ENCODE results near the gene ZFR. TPM values are rescaled to one million over a fixed set of nuclear protein-coding genes. Genes with fewer than 3 reads are reported as not detected.

ZFR gene
- polyA plus RNA-seq, 1 donor (not counting 4 experiments of a cell fraction or from before 2014, with no cell fraction given): 58.7 TPM

- Histone ChIP-seq H3K9me3 (ENCODE audit: control insufficient read depth, low read depth, low read length) (no peaks in the 10 kb centered on the region), H3K4me1 (ENCODE audit: control insufficient read depth, extremely low read depth, insufficient read depth, low read length) (no peaks in the 10 kb centered on the region), H4K20me1 (ENCODE audit: control insufficient read depth, extremely low read depth, insufficient read depth, low read length) (no peaks in the 10 kb centered on the region), H2AFZ (ENCODE audit: control insufficient read depth, low read length) (no peak overlapping the region), H3K9me1 (ENCODE audit: control insufficient read depth, extremely low read depth, insufficient read depth, low read length) (no peaks in the 10 kb centered on the region), H3K27me3 (ENCODE audit: control insufficient read depth, extremely low read depth, insufficient read depth, low read length) (no peaks in the 10 kb centered on the region), H3K9ac (ENCODE audit: control insufficient read depth, extremely low read depth, insufficient read depth, low read length) (no peak overlapping the region), H3K27ac (ENCODE audit: control insufficient read depth, insufficient read depth, low read length) (no peak overlapping the region), H3K4me3 (ENCODE audit: control insufficient read depth in 2 of 3, extremely low read depth in 1 of 3, insufficient read depth in 2 of 3, low read depth in 1 of 3, low read length in 3 of 3) (no peak overlapping the region), H3K36me3 (ENCODE audit: control insufficient read depth in 2 of 2, extremely low read depth in 1 of 2, insufficient read depth in 2 of 2, low read length in 2 of 2) (no peaks in the 10 kb centered on the region), H3K79me2 (ENCODE audit: control insufficient read depth, insufficient read depth, low read length) (no peaks in the 10 kb centered on the region), H3K4me2 (ENCODE audit: control insufficient read depth, extremely low read depth, insufficient read depth, low read depth, low read length) (no peak overlapping the region)
- dilution Hi-C loops (cut with MboI; ENCODE audit: extremely low pct_ligation_motif_present, low sequenced_read_pairs): no loop called here
- DNase-seq (ENCODE audit: low read depth, low spot score) (no peak), FAIRE-seq (no peak)
- TF ChIP-seq CTCF (optimal IDR thresholded peaks at IDR 0.05 in 1 of 3, IDR thresholded peaks at IDR 0.05 in 1 of 3, conservative IDR thresholded peaks at IDR 0.05 in 1 of 3; ENCODE audit: extremely low read depth in 1 of 3, insufficient read depth in 2 of 3, low read length in 3 of 3) (no peak), EZH2 (IDR thresholded peaks at IDR 0.05; ENCODE audit: low read length) (no peak)
Measured at GRCh38 chr5:32473072-32473471, 28.5 kb upstream of the ZFR start.

- Histone ChIP-seq H3K27ac (ENCODE audit: control insufficient read depth, insufficient read depth, low read length) (no peak overlapping the region), H3K4me3 (ENCODE audit: control insufficient read depth in 2 of 3, extremely low read depth in 1 of 3, insufficient read depth in 2 of 3, low read depth in 1 of 3, low read length in 3 of 3) (no peak overlapping the region), H4K20me1 (ENCODE audit: control insufficient read depth, extremely low read depth, insufficient read depth, low read length) (no peaks in the 10 kb centered on the region), H3K4me1 (ENCODE audit: control insufficient read depth, extremely low read depth, insufficient read depth, low read length) (no peaks in the 10 kb centered on the region), H3K9me1 (ENCODE audit: control insufficient read depth, extremely low read depth, insufficient read depth, low read length) (no peaks in the 10 kb centered on the region), H3K9me3 (ENCODE audit: control insufficient read depth, low read depth, low read length) (no peaks in the 10 kb centered on the region), H2AFZ (ENCODE audit: control insufficient read depth, low read length) (no peak overlapping the region), H3K79me2 (ENCODE audit: control insufficient read depth, insufficient read depth, low read length) (no peaks in the 10 kb centered on the region), H3K4me2 (ENCODE audit: control insufficient read depth, extremely low read depth, insufficient read depth, low read depth, low read length) (no peak overlapping the region), H3K9ac (ENCODE audit: control insufficient read depth, extremely low read depth, insufficient read depth, low read length) (no peak overlapping the region), H3K36me3 (ENCODE audit: control insufficient read depth in 2 of 2, extremely low read depth in 1 of 2, insufficient read depth in 2 of 2, low read length in 2 of 2) (no peaks in the 10 kb centered on the region), H3K27me3 (ENCODE audit: control insufficient read depth, extremely low read depth, insufficient read depth, low read length) (no peaks in the 10 kb centered on the region)
- dilution Hi-C loops (cut with MboI; ENCODE audit: extremely low pct_ligation_motif_present, low sequenced_read_pairs): no loop called here
- FAIRE-seq: no peak
- peak in 1 of 3 experiments; percentile 15 for TF ChIP-seq CTCF (optimal IDR thresholded peaks at IDR 0.05 in 1 of 3, IDR thresholded peaks at IDR 0.05 in 1 of 3, conservative IDR thresholded peaks at IDR 0.05 in 1 of 3; ENCODE audit: extremely low read depth in 1 of 3, insufficient read depth in 2 of 3, low read length in 3 of 3)
- no peak for TF ChIP-seq EZH2 (IDR thresholded peaks at IDR 0.05; ENCODE audit: low read length)
- no peak for DNase-seq (ENCODE audit: low read depth, low spot score)
Measured at GRCh38 chr5:32471784-32472183, 27.2 kb upstream of the ZFR start.

All from keratinocyte (primary cell).